HK-2 (cell line): ENCODE measurements around the gene MILR1.
A peak's percentile ranks its signal among the peaks of the same experiment; 100 is the strongest.
"Not testable (repeated sequence)": the region's sequence is repeated elsewhere in the genome, so short reads cannot be mapped to it uniquely, and the experiment has no call there.

ENCODE experiments used
- DNase-seq: peaks from one replicate; pipeline ENCODE4 v3.0.0-alpha.2; 2018; ENCODE audit not compliant: unreplicated experiment

Gene MILR1

GRCh38 chr17:64470625-64471024 is 21.7 kb downstream of the MILR1 start:
- DNase-seq, result no peak

GRCh38 chr17:64471440-64471839 is 22.5 kb downstream of the MILR1 start:
- no peak for DNase-seq

DNA sequence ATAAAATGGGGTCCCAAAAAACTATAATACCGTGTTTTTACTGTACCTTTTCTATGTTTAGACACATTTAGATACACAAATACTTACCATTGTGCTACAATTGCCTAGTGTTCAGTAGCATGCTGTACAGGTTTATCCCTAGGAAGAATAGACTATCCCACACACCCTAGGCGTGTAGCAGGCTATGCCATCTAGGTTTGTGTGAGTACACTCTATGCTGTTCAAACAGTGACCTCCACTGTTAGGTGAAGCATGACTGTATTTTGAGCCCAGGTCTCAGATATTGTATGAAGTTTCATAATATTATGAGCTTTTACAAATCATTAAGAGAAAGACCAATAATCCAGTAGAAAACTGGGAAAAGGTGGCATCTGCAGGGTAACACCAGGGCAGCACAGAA is 23.6 kb downstream of the MILR1 start:
- no peak for DNase-seq

DNA sequence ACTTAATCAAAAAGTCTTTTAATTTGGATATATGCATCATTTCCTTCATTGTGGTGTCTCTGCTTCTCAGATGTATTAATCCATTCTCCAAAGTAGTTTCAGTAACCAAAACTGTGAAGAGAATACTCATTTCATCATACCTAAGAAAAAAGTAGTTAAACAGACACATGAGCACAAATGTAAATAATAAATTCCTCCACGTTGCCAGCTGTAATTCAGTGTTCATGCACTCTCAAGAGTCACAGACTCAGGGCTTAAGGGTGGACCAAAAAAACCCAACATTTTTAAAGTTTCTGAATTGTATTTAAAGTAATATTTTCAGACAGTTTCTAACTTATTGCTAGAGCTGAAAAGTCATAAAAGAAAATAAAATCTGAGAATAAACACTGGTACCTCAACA is 28.9 kb downstream of the MILR1 start:
- DNase-seq, result no peak

DNA sequence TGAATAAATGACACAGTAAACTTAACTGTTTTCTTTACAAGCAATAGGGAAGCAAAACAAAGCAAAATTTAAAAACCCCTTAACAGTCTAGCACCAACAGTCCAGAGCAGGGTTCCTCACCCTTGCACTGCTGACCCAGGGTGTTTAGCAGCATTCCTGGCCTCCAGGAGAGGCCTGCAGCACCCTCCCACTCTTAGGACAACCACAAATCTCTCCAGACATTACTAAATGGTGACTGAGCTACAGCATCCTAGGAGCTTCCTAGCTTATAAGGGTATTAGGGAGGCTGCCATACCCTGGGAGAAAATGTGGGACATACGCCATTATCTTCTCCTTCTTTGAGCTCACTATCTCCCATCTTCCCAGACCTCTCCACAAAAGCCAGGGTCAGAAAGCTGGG is 32.0 kb downstream of the MILR1 start:
- DNase-seq, result no peak

DNA sequence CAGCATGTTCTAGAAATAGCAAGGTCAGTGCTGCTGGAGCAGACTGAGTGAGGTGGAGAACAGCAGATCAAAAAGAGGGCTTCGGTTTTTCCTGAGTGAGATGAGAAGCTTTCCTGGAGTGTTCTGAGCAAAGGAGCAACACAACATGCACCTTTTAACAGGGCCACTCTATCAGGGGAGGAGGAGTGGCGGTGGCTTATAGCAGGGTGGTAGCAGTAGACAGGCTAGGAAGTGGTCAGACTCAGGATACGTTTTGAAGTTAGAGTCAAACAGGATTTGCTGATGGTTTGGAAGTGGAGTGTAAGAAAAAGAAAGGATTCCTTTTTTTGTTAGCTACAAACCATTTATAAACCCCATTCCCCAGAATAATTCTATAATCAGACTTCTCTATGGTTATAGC is 35.5 kb downstream of the MILR1 start:
- DNase-seq, result no peak

- no peak for DNase-seq
Measured at GRCh38 chr17:64488301-64488700, 39.4 kb downstream of the MILR1 start.

DNA sequence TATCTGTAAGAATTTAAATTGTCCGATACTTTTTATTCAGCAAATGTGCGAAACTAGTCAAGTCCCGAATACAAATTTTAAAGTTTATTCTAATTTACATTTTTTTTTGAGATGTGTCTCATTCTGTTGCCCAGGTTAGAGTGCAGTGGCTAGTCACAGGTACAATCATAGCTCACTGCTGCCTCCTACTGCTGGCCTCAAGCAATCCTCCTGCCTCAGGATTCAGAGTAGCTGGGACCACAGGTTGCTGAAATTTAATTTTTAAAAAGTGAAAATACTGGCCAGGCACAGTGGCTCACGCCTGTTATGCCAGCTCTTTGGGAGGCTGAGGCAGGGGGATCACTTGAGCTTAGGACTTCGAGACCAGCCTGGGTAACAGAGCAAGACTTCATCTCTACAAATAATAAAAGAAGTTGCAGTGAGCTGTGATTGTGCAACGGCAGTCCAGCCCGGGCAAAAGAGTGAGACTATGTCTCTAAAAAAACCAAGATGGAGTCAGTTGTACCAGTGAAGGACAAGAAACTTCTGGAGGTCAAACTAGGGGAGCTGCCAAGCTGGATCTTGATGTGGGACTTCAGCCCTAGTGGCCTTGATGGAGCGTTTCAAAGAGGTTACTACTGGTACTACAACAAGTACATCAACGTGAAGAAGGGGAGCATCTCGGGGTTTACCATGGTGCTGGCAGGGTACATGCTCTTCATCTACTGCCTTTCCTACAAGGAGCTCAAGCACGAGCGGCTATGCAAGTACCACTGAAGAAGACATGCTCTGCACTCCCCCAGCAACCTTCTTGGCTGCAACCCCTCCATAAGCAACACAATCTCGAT is 42.3 kb downstream of the MILR1 start:
- no peak for DNase-seq

GRCh38 chr17:64491994-64492393 is 43.1 kb downstream of the MILR1 start:
- DNase-seq, result no peak

DNA sequence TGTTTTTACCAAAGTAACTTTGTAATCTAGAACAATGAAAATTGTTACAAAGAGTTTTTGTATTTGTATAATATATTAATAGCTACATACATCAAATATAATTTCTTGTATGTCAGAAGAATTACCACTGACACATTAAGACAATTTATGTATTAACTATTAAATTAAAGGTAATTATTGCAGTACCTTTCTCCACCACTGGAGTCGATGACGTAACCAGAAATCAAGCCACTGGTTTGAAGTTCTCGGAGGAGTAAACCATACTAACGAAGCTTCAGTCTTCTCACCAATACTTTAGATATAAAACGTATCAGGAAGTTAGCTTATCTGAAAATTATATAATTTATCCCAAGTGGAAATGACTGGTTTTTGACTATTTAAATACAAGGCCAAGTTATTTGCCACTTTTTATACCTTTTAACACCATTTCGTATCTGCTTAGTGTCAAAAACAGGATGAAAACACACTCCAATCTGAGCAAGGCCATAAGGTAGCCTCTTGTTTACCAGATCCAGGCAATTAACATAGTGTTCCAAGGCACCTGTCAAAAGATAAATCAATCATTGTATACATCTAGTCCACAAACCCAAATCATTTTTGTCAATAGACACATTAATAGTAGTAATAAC is 43.7 kb downstream of the MILR1 start:
- DNase-seq, result no peak

DNA sequence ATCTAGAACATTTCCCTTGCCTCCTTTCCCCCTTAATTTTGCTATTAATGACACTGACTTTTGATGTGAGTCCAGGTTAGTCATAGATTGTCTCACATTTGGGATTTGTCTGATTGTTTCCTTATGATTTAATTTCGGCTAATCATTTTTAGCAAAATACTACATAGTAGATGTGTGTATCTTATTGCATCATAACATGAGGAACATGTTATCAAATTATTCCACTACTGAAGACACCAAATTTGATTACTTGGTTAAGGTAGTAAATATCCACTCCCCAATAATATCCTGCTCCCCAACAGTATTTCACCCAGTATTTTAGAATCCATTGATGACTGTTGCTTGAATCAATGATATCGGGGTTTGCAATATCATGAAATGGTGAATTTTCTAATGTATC is 45.2 kb downstream of the MILR1 start:
- no peak for DNase-seq

DNA sequence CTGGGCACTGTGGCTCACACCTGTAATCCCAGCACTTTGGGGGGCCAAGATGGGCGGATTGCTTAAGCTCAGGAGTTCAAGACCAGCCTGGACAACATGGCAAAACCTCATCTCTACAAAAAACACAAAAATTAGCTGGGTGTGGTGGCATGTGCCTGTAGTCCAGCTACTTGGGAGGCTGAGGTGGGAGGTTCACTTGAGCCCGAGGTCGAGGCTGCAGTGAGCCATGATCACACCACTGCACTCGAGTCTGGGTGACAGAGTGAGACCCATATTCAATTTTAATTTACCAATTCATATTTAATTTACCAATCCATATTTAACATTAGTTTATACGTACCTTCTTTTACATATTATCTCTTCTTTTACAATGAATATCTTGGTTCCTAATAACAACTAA is 46.4 kb downstream of the MILR1 start:
- DNase-seq, result not testable (repeated sequence)

GRCh38 chr17:64496348-64496785 is 47.5 kb downstream of the MILR1 start:
- no peak for DNase-seq

GRCh38 chr17:64496786-64497564 is 48.1 kb downstream of the MILR1 start, which contains the start of gene POLG2:
POLG2 (minus strand) TSS chr17:64497054; CDS start chr17:64496968, 86 bp downstream.
- peak; percentile 95 for DNase-seq

DNA sequence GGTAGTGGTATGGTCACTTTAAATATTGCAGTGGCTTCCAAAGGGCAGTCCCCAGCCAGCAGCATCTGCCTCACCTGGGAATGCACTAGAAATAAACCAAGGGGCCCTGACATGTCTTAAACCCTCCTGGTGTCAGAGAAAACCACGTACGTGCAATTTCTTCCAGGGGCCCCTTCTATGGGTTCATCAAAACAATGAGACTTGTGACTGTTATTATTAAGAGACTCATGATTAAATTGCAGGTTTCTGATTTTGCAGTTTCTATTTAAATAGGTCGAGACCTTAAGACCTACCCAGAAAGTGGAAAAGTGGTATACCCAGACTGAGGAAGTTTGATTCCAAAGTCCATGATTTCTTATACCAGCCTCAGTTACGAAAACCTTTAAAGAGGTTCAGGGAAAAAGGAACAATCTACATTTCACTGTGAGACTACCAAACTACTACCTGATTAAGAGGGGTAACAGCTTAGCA is 48.7 kb downstream of the MILR1 start:
- DNase-seq, result no peak

DNA sequence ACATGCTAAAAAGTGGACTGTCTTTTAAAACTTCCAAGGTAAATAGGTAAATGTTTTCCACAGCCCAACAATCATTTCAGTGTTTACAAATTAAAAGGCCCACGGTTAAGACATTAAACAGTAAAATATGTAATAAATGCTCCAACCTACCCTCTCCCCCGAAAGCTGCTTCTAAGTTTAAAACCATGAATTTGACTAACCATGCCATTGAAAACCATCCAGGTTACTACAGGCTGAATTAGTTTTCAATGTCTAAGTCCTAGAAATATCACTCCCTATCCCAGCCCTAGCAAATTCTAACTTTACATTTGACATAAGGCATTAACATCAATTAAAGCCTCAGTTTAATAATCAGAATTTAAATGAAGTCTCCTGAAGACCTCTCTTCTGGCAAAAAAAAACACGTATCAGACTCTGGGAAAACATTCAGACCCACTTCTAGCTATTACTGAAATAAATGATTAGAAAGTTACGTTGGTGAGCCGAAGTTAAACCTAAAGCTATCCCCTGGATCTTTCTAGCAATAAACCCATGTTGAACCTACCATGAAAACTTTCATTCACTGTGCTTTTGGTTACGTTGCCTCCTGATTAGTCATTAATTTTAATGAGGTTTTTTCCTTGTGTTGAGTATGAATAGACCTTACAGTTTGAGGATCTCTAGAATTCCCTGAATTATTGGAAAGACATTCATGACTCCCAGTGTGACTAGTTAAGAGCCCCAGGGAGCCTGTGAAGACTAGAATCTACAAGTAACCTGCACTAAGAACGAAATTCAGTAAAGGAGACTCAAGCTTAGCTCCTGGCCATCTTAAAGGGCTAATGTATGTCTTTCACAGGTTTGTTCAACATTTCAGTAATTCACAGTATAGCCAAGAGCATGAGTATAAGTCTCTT is 49.6 kb downstream of the MILR1 start:
- DNase-seq, result no peak

DNA sequence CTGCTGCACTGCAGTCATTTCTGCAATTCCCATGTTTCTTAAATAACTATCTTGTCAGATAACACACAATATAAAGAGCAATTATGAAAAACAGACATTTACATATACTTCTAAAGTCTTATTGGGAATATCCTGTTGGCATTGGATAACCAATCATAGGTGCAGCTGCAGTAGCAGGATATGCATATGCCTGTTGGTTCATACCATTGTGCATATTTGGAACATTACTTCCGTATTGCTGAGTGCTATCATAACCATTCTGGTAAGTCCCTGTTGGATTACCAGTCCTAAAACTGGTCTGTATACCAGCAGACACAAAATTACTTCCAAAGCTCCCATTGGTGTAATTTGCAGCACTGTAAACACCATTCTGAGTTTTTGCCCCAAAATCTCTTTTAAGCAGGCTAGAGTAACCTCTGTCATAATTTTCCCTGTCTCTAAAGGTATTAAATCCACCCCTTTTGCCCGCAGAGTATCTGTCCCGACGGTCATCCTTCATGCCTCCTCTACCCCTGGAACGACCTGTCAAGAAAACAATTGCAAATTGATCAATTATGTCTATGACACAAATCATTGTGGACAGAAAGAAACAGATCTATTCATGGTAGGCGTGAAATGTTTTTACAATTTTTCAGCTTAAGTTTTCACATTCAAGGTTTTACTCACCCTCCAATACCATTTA is 51.0 kb downstream of the MILR1 start:
- no peak for DNase-seq

DNA sequence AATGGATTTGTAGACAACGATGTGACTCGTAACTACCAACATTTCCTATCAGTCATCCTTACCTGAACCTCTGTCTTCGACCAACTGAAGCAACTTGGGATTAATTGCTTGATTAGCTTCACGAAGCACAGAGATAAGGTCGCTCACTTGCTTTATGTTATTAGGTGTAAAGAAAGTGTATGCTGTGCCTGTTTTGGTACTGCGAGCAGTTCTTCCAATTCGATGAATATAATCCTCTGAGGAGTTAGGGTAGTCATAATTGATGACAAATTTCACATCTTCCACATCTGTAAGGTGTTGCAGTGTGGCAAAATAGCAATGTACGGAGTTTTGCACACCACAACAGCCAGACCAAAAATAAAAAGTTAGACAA is 51.6 kb downstream of the MILR1 start:
- no peak for DNase-seq

DNA sequence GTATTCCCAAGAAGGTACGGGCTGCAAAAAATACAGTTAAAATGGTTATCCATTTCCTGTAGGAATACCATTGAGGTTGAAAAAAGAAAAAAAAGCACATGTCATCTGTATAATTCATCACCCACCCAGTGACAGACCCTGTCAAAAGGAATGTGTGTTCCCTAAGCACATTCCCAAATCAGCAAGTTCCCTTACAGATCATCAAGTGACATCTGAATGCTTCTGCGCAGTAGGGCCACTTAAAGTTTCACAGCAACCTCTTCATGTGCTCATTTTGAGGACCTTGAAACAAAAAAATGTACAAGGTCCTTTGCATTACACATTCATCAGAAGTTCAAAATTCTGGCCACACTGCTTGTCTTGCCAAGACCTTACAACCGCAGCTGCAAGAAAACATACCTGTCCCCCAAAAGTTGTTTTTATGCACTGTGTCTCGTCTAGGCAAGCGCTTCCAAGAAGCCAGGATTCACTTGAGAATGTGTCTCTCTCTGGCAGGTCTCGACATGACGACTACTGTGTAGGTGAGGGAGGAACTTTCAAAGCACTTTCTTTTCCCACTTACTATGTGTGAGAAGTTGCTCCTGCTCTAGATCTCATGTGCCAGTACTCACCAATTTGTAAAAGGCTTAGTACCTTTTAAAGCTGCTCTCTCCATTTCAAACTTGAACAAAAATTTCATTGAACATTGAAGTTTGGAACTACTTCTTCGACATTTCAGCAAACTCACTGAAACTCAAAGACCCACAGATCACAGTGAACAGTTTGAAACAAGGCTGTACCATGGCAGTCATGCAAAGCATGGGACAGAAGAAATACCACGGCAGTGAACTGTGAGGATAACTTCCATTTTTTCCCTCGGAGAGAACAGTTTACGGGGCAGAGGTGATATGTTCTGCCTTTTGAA is 52.2 kb downstream of the MILR1 start:
- DNase-seq, result no peak

DNA sequence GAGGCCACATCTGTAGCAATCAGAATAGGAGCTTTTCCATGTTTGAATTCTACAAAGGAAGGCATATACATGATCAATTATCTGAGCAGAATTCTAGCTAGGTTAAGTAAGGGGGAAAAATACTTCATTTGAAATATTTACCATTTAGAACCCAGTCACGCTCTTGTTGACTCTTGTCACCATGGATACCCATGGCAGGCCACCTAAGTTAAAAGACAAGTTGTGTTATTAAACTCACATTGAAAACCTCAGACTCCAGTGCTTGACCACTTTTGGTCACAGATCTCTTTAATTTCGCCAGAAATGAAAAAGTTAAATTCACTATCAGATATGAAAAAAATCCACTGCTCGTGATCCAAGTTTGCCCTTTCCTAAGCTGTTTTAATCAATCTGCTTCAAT is 53.1 kb downstream of the MILR1 start:
- DNase-seq, result no peak
